Endothelial cell (in vitro differentiated cells): ENCODE data around the gene EPHA2. TPM values are rescaled to one million over a fixed set of nuclear protein-coding genes. Genes with fewer than 3 reads are reported as not detected.

ENCODE experiments used
- DNase-seq: peaks from one replicate; pipeline ENCODE4 v3.0.0; 2021; ENCODE audit warnings: low spot score
- H3K27ac Mint-ChIP-seq: one replicate; pipeline ENCODE4 v1.8.0; 2021; ENCODE audit warnings: mixed read lengths, inconsistent platforms; ENCODE audit not compliant: unreplicated experiment
- H3K27me3 Mint-ChIP-seq: one replicate; pipeline ENCODE4 v1.8.0; 2021; ENCODE audit warnings: mild to moderate bottlenecking, moderate library complexity, mixed read lengths, inconsistent platforms; ENCODE audit not compliant: unreplicated experiment
- H3K36me3 Mint-ChIP-seq: one replicate; pipeline ENCODE4 v1.8.0; 2021; ENCODE audit warnings: mild to moderate bottlenecking, low read depth, mixed read lengths, inconsistent platforms; ENCODE audit not compliant: unreplicated experiment
- H3K4me1 Mint-ChIP-seq: one replicate; pipeline ENCODE4 v1.8.0; 2021; ENCODE audit warnings: mild to moderate bottlenecking, mixed read lengths, inconsistent platforms; ENCODE audit not compliant: unreplicated experiment
- H3K4me3 Mint-ChIP-seq: one replicate; pipeline ENCODE4 v1.8.0; 2021; ENCODE audit warnings: mild to moderate bottlenecking, mixed read lengths, inconsistent platforms; ENCODE audit not compliant: unreplicated experiment
- H3K9me3 Mint-ChIP-seq: one replicate; pipeline ENCODE4 v1.8.0; 2021; ENCODE audit warnings: mixed read lengths, inconsistent platforms; ENCODE audit not compliant: unreplicated experiment
- total RNA-seq: library from RNA; stranded (reverse); fragmentation: NEBNext Ultra II Directional; extraction: Animal tissue kit (Norgen Biotek cat#: 25700); gene quantifications from one replicate; pipeline ENCODE4 v1.2.1, GENCODE V29; 2021; ENCODE audit not compliant: unreplicated experiment
- TF ChIP-seq, protein P1 (sequence below): fragments of 200-600 bp; sonication (generic); IDR thresholded peaks from one replicate; pipeline ENCODE4 v1.5.0; 2021; ENCODE audit warnings: antibody characterized with exemption; ENCODE audit not compliant: unreplicated experiment

EPHA2 gene
- total RNA-seq, 1 donor from 2014 or later, result 109 TPM

GRCh38 chr1:16118706-16119105 lies 37.2 kb downstream of the EPHA2 start:
- H3K9me3 Mint-ChIP-seq, result no peaks in the 10 kb centered on the region
- peaks cover 20% of the 10 kb centered on the region for H3K4me1 Mint-ChIP-seq
- H3K36me3 Mint-ChIP-seq, result peaks cover 12% of the 10 kb centered on the region
- DNase-seq, result no peak
- no peak overlapping the region for H3K27ac Mint-ChIP-seq
- peaks cover 14% of the 10 kb centered on the region for H3K27me3 Mint-ChIP-seq
- no peak overlapping the region for H3K4me3 Mint-ChIP-seq
- TF ChIP-seq, protein P1, sequence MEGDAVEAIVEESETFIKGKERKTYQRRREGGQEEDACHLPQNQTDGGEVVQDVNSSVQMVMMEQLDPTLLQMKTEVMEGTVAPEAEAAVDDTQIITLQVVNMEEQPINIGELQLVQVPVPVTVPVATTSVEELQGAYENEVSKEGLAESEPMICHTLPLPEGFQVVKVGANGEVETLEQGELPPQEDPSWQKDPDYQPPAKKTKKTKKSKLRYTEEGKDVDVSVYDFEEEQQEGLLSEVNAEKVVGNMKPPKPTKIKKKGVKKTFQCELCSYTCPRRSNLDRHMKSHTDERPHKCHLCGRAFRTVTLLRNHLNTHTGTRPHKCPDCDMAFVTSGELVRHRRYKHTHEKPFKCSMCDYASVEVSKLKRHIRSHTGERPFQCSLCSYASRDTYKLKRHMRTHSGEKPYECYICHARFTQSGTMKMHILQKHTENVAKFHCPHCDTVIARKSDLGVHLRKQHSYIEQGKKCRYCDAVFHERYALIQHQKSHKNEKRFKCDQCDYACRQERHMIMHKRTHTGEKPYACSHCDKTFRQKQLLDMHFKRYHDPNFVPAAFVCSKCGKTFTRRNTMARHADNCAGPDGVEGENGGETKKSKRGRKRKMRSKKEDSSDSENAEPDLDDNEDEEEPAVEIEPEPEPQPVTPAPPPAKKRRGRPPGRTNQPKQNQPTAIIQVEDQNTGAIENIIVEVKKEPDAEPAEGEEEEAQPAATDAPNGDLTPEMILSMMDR, result no peak

- DNase-seq, result no peak
- Mint-ChIP-seq H3K9me3 (no peaks in the 10 kb centered on the region), H3K4me3 (no peak overlapping the region), H3K27me3 (peaks cover 14% of the 10 kb centered on the region), H3K36me3 (peaks cover 6% of the 10 kb centered on the region), H3K4me1 (peaks cover 14% of the 10 kb centered on the region), H3K27ac (no peak overlapping the region)
- TF ChIP-seq, protein P1, result no peak
Observed at GRCh38 chr1:16117936-16118335, 37.9 kb downstream of the EPHA2 start.

DNA sequence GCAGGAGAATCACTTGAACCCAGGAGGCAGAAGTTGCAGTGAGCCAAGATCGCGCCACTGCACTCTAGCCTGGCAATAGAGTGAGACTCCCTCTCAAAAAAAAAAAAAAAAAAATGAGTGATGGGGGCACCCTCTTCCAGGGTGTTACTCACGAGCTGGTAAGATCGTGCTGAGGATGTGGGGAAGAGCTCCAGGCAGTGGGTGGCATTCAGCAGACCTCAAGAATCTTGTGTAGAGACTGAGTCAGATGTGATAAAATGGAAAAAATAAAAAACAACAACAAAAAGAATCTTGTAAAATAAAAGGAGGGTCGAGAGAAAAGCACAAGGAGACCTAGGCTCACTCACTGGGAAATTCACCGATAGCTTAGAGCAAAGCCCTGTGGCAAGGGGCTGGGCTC lies 38.5 kb downstream of the EPHA2 start:
- peaks cover 3% of the 10 kb centered on the region for H3K36me3 Mint-ChIP-seq
- H3K27ac Mint-ChIP-seq, result peak overlapping the region; percentile 26
- peaks cover 10% of the 10 kb centered on the region for H3K4me1 Mint-ChIP-seq
- H3K27me3 Mint-ChIP-seq, result peaks cover 14% of the 10 kb centered on the region
- no peaks in the 10 kb centered on the region for H3K9me3 Mint-ChIP-seq
- TF ChIP-seq, protein P1, result no peak
- DNase-seq, result no peak
- no peak overlapping the region for H3K4me3 Mint-ChIP-seq

- Mint-ChIP-seq H3K9me3 (no peaks in the 10 kb centered on the region), H3K4me1 (peaks cover 9% of the 10 kb centered on the region), H3K4me3 (peak overlapping the region; percentile 32), H3K27ac (peak overlapping the region; percentile 79), H3K27me3 (peaks cover 13% of the 10 kb centered on the region), H3K36me3 (no peaks in the 10 kb centered on the region)
- TF ChIP-seq, protein P1, result no peak
- no peak for DNase-seq
Observed at GRCh38 chr1:16116625-16117024, 39.2 kb downstream of the EPHA2 start.

- Mint-ChIP-seq H3K27me3 (peaks cover 14% of the 10 kb centered on the region), H3K27ac (no peak overlapping the region), H3K36me3 (no peaks in the 10 kb centered on the region), H3K9me3 (no peaks in the 10 kb centered on the region), H3K4me1 (peaks cover 9% of the 10 kb centered on the region), H3K4me3 (no peak overlapping the region)
- DNase-seq, result no peak
- TF ChIP-seq, protein P1, result no peak
Observed at GRCh38 chr1:16116002-16116401, 39.9 kb downstream of the EPHA2 start.
